Subcutaneous abdominal adipose tissue (tissue), 5 donors: ENCODE results near the gene CPNE4.

Experiments
- H3K27ac ChIP-seq: one replicate; pipeline ENCODE4 v1.7.0; 2013; ENCODE audit warnings: low read depth, mild to moderate bottlenecking, inconsistent platforms, low read length, moderate library complexity
- H3K27me3 ChIP-seq, 5 donors: one replicate each; pipeline ENCODE4 v1.7.0; 2013; ENCODE audit warnings: low read length in 5 of 5, inconsistent platforms in 1 of 5; ENCODE audit not compliant: control insufficient read depth in 5 of 5, insufficient read depth in 4 of 5
- H3K36me3 ChIP-seq, 5 donors: one replicate each; pipeline ENCODE4 v1.7.0; 2013; ENCODE audit warnings: low read length in 5 of 5; ENCODE audit not compliant: control insufficient read depth in 5 of 5, insufficient read depth in 5 of 5
- H3K4me1 ChIP-seq, 5 donors: one replicate each; pipeline ENCODE4 v1.7.0; 2013; ENCODE audit warnings: low read length in 5 of 5, mild to moderate bottlenecking in 3 of 5, moderate library complexity in 1 of 5; ENCODE audit not compliant: control insufficient read depth in 5 of 5, insufficient read depth in 5 of 5
- H3K4me3 ChIP-seq, 5 donors: one replicate each; pipeline ENCODE4 v1.7.0; 2013; ENCODE audit warnings: low read length in 5 of 5, low read depth in 1 of 5
- H3K9ac ChIP-seq, 5 donors: one replicate each; pipeline ENCODE4 v1.7.0; 2013; ENCODE audit warnings: low read length in 5 of 5, mild to moderate bottlenecking in 4 of 5, moderate library complexity in 3 of 5
- H3K9me3 ChIP-seq, 5 donors: one replicate each; pipeline ENCODE4 v1.7.0; 2013; ENCODE audit warnings: low read length in 5 of 5; ENCODE audit not compliant: control insufficient read depth in 5 of 5
- donor health status: healthy.
- donor health status: healthy.
- donor health status: healthy.
- donor health status: healthy.
- donor health status: healthy.

The CPNE4 gene

DNA sequence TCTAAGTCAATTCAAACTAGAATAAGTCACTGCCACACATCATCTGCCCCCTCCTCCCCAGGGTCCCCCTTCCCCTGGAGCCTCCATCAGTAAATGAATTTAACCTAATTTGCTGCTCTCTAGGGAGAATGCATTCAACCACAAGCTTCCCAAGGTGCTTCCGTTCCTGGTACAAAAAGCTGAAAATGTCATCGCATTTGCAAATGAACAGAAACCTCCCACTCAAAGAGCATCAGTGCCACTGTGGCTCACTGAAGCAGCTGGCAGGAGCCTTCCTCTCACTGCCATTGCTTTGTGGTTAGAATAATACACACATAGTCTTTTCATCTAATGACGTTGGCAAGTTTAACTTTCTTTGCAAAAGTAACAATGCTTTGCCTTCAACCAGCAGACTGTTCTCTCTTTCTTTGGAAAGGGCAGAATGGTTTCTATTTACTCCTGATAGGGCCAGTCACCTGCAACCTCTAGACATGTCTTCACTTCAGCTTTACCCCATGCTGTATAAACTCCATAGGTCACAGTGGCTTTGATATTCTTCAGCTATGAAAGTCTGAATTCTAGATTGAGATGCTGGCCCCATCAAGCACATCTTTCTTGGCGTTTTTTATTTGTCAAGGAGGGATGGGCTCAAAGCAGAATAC is 238.1 kb downstream of the CPNE4 start:
- Histone ChIP-seq H3K4me1 (peaks cover 0 to 35% (median 3%) of the 10 kb centered on the region in 5 donors), H3K27ac (no peak overlapping the region), H3K9me3 (no peaks in the 10 kb centered on the region), H3K36me3 (no peaks in the 10 kb centered on the region), H3K9ac (no peak overlapping the region), H3K4me3 (no peak overlapping the region), H3K27me3 (no peaks in the 10 kb centered on the region)

DNA sequence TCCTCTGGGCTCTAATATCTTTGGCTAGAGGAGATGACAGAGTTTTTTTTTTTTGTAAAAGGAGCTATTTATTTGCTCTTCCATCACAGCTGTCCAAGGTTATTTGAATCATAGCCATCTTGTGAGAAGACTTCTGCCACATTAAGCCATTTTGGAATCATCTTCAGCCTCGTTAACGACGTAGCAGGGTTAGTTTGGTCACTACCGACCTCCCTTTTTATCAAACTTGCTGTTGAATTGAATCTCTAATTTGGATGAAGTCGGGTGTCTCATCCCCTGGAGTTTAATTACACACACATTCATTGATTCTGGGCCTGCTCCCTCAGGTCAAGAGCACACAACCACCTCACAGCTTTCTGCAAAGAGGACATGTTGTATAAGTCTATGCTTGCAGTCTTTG is 238.7 kb downstream of the CPNE4 start:
- H3K4me3 ChIP-seq, result no peak overlapping the region
- H3K27me3 ChIP-seq, result no peaks in the 10 kb centered on the region
- no peak overlapping the region for H3K9ac ChIP-seq
- H3K9me3 ChIP-seq, result no peaks in the 10 kb centered on the region
- no peaks in the 10 kb centered on the region for H3K36me3 ChIP-seq
- H3K27ac ChIP-seq, result no peak overlapping the region
- H3K4me1 ChIP-seq, result peaks cover 0 to 35% (median 3%) of the 10 kb centered on the region in 5 donors

- Histone ChIP-seq H3K4me3 (no peak overlapping the region), H3K27me3 (no peaks in the 10 kb centered on the region), H3K9ac (no peak overlapping the region), H3K36me3 (no peaks in the 10 kb centered on the region), H3K9me3 (no peaks in the 10 kb centered on the region), H3K27ac (no peak overlapping the region), H3K4me1 (peaks cover 0 to 35% (median 3%) of the 10 kb centered on the region in 5 donors)
These were observed 239.3 kb downstream of the CPNE4 start for GRCh38 chr3:131795390-131796090.

GRCh38 chr3:131794766-131795388 is 239.9 kb downstream of the CPNE4 start:
- Histone ChIP-seq H3K27ac (no peak overlapping the region), H3K4me1 (peaks cover 0 to 35% (median 3%) of the 10 kb centered on the region in 5 donors), H3K4me3 (no peak overlapping the region), H3K9me3 (no peaks in the 10 kb centered on the region), H3K27me3 (no peaks in the 10 kb centered on the region), H3K36me3 (no peaks in the 10 kb centered on the region), H3K9ac (no peak overlapping the region)

GRCh38 chr3:131793870-131794269 is 240.9 kb downstream of the CPNE4 start:
- Histone ChIP-seq H3K4me3 (no peak overlapping the region), H3K27ac (no peak overlapping the region), H3K4me1 (peaks cover 0 to 28% (median 3%) of the 10 kb centered on the region in 5 donors), H3K9me3 (no peaks in the 10 kb centered on the region), H3K27me3 (no peaks in the 10 kb centered on the region), H3K36me3 (no peaks in the 10 kb centered on the region), H3K9ac (no peak overlapping the region)

GRCh38 chr3:131789188-131789587 is 245.6 kb downstream of the CPNE4 start:
- Histone ChIP-seq H3K4me3 (no peak overlapping the region), H3K27me3 (no peaks in the 10 kb centered on the region), H3K4me1 (no peaks in the 10 kb centered on the region), H3K9ac (no peak overlapping the region), H3K9me3 (peaks cover 0 to 2% (median 0%) of the 10 kb centered on the region in 5 donors), H3K27ac (no peak overlapping the region), H3K36me3 (no peaks in the 10 kb centered on the region)

GRCh38 chr3:131786386-131786785 is 248.4 kb downstream of the CPNE4 start:
- no peak overlapping the region for H3K4me3 ChIP-seq
- H3K27ac ChIP-seq, result no peak overlapping the region
- no peaks in the 10 kb centered on the region for H3K4me1 ChIP-seq
- peaks cover 0 to 2% (median 0%) of the 10 kb centered on the region in 5 donors for H3K9me3 ChIP-seq
- H3K27me3 ChIP-seq, result no peaks in the 10 kb centered on the region
- no peaks in the 10 kb centered on the region for H3K36me3 ChIP-seq
- no peak overlapping the region for H3K9ac ChIP-seq

DNA sequence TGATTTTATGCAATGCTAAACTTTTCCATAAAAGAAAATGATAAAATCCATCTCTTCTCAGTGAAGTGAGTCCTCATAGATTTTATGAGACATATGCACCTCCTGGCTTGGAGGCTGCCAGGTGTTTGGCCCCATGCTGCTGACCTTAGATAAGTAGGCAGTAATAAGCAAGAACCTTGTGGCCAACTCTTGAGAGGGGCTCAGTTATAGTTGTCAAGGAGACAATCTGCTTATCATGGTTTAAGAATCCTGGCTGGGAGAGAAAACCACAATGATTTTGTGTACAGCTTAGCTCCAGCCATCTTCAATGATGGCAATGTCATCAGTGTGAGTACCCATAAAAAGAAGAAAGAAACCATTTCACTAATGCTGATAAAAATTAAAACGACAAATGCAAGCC is 252.1 kb downstream of the CPNE4 start:
- Histone ChIP-seq H3K27ac (no peak overlapping the region), H3K4me3 (no peak overlapping the region), H3K9me3 (peaks cover 0 to 5% (median 0%) of the 10 kb centered on the region in 5 donors)

GRCh38 chr3:131778526-131778925 is 256.3 kb downstream of the CPNE4 start:
- Histone ChIP-seq H3K27ac (no peak overlapping the region), H3K4me1 (no peaks in the 10 kb centered on the region), H3K4me3 (no peak overlapping the region), H3K9ac (no peak overlapping the region), H3K9me3 (peaks cover 0 to 3% (median 0%) of the 10 kb centered on the region in 5 donors), H3K36me3 (no peaks in the 10 kb centered on the region), H3K27me3 (no peaks in the 10 kb centered on the region)

More for the DNA sequence above, 252.1 kb downstream of the CPNE4 start:
- Histone ChIP-seq H3K4me1 (no peaks in the 10 kb centered on the region), H3K36me3 (no peaks in the 10 kb centered on the region), H3K9ac (no peak overlapping the region), H3K27me3 (no peaks in the 10 kb centered on the region)

DNA sequence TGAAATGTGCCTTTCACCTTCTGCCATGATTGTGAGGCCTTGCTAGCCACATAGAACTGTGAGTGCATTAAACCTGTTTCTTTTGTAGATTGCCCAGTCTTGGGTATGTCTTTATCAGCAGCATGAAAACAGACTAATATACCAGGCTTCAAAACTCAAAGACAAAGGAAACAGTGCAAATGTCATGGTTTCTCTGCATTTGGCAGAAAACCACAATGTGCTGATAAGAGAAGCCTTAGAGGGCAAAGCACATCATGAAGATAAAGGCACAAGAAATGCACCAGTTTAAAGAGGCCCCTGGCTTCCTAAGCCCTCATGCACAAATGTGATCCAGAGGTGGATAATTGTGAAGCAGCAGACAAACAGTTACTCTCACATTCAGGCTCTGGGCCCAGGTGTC is 259.2 kb downstream of the CPNE4 start:
- Histone ChIP-seq H3K9ac (no peak overlapping the region), H3K4me3 (no peak overlapping the region), H3K36me3 (no peaks in the 10 kb centered on the region), H3K27me3 (no peaks in the 10 kb centered on the region), H3K27ac (no peak overlapping the region), H3K9me3 (peaks cover 0 to 3% (median 0%) of the 10 kb centered on the region in 5 donors), H3K4me1 (no peaks in the 10 kb centered on the region)
